GM19351 (cell line): Measurements from ENCODE around the gene MNX1.

Source experiments
- ATAC-seq: cut with Tn5 transposase; IDR thresholded peaks from one replicate; pipeline ENCODE4 v1.9.1; 2021; ENCODE audit warnings: mild to moderate bottlenecking, moderate library complexity; ENCODE audit not compliant: unreplicated experiment

MNX1 gene

DNA sequence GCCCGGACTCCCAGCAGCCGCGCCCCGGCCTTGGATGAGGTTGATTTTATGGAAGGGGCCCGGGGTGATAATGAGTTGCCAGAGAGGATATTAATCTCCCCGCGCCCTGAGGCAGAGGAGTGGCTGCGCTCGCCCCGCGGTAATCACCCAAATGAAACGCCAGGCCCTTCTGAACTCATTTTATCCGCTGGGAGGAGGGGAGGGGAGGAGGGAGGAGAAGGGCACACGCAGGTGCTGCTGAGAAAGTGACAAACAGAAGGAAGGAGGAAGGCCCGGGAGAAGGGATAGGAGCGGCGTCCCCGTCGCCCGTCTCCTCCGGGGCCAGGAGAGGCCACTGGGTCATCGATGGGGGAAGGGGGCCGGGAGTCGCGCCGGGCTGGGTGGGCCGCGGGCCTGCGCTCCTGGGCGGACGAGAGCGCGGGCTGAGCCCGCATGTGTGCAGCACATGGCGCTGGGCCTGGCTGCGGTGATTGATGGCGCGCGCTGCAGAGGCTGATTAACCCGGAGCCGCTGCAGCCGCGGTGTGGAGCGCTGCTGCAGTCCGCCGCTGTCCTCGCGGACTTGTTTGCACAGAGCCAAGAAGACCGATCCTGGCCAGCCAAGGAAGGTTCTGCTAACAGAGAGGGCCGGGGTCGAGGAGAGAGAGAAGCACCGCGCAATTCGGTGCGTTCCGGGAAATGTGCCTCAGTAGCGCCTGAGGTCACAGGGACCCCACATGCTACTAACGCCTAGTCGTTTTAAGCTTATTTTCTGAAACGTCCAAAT, 6.5 kb downstream of the MNX1 start:
- no peak for ATAC-seq

DNA sequence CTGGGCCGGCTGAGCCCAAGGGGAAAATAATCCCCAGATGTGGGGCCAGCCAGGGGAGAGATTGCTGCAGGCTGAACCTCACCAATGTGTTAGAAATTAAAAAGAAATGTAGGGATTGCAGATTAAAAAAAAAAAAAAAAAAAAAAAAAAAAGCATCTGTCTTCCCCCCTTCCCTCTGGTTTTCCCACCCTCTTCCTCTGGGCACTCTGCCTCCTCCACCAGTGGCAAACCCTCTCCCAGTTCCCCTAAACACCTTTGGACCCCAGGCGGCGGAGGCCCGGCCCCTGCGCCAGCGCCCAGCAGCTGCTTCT, 7.1 kb downstream of the MNX1 start:
- no peak for ATAC-seq

DNA sequence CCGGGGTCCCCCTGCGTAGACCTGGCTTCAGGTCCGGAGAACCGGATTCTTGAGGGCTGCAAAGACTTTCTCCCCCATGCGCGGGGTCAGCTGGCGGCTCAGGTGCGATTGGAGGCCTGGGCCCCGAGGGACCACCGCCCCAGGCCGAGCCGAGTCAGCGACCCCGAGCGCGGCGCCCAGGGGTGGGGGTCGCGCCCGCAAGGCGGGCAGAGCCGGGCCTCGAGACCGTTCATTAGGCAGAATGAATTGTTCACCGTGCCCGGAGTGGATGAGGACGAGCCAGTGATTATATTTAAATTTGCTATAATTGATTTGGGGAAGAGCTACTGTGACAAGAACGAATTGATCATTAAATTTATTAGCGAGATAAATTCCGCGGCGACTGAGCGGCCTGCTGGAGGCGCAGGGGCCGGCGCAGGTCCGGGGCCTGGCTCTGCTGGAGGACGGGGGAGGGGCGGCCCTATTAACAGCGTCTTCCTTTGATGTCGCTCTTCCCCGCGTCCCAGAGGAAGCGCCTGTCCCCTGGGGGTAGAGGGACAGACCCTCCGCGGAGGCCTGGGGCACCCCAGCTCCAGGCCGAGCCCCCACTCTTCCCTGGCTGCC, 7.5 kb downstream of the MNX1 start:
- no peak for ATAC-seq

DNA sequence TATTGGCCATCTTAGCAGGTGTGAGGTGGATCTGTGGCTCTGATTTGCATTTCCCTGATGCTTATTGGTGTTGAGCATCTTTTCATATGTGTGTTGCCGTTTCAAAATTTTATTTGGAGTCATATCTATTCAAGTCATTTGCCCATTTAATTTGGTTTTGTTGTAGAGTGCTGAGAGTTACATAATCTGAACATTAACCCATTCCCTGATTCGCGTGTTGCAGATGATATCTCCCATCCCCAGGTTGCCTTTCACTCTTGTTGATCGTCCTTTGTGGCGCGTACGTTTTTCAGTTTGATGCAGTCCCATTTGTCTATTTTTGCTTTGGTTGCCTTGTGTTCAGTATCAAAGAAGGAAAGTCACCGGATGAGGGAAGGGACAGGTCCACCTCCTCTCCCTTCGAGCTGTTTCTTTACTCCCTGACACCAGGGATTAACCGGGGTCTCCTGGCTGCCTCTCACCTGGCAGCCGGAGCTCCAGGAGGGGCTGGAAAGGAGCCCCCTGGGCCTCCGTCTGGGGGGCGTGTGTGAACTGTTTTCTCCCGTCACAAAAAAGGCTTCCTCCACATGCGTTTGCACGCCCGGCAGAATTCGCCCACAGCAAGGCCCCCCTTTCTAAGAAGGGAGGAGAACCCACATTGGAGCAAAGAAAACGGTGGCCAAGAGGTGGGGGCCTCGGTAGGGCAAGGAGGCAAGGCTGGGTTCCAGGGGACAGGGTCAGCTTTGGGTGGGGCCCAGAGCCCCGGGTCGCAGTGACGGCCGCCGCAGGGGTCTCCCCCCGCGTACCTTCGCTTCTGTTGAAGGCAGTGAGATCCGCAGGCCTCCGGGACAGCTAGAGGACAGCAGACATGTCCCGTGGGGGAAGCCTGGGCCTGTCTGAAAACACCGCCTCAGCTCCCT, 8.3 kb downstream of the MNX1 start:
- no peak for ATAC-seq

DNA sequence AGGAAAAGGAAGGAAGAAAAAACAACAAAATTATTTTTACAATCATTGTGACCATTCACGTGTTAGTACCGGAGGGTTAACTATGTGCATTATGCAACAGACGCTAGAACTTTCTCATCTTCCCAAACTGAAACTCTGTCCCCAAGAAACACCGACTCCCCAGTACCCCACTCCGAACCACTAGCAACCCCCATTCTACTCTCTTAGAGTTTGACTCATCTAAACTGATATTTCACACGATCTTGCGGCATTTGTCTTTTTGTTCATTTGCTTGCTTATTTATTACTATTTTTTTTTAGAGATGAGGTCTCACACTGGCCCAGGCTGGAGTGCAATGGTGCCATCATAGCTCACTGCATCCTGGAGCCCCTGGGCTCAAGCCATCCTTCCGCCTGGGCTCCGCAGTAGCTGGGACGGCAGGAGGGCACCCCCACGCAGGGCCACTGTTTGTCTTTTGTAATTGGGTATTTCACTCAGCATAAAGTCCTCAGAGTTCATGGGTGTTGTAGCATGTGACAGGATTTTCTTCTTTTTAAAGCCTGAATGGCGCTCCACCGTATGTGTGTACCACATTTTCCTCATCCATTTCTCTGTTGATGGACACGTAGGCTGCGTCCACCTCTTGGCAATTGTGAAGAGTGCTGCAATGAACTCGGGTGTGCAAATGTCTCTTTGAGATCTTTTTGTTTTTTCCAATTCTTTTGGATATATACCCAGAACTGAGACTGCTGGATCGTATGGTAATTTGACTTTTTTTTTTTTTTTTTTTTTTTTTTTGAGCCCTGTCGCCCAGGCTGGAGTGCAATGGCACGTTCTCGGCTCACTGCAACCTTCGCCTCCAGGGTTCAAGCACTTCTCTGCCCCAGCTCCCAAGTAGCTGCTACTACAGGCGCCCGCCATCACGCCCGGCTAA, 9.5 kb downstream of the MNX1 start:
- ATAC-seq, result no peak

DNA sequence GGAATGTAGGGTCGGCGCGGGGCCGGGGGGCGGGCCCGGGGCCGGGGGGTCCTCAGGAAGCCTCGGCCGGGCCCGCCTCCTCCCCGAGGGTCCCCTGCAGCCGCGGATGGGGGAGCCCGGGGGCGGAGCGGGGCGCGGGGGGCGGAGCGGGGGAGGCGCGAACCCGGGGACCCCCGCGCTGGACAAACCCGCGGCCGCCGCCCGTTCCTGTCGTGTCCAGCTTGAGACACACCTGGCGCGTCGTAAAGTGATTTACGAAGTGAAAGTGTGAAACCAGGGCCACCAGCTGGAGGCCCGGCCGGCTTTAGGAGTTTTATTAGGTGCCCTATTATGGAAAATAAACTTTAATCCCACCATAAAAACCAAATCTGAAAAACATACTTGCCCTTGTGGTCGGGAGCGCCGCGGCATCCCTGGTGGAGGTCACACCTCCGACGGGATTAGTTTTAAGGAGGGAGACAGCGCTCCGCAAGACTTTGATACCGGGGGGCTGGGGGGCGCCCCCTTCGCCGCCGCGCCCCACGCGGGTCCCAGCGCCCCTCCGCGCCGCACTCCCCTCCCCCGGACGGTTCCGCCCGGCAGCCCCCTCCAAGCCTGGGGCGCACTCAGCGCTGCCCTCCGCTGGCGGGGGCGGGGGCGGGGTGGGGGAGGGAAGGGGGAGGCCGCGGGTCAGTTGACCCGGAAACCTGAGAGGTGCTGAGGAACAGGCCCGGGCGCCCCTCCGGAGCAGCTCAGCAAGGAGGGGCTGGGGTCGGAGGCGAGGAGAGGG, 10.3 kb downstream of the MNX1 start:
- ATAC-seq, result no peak

DNA sequence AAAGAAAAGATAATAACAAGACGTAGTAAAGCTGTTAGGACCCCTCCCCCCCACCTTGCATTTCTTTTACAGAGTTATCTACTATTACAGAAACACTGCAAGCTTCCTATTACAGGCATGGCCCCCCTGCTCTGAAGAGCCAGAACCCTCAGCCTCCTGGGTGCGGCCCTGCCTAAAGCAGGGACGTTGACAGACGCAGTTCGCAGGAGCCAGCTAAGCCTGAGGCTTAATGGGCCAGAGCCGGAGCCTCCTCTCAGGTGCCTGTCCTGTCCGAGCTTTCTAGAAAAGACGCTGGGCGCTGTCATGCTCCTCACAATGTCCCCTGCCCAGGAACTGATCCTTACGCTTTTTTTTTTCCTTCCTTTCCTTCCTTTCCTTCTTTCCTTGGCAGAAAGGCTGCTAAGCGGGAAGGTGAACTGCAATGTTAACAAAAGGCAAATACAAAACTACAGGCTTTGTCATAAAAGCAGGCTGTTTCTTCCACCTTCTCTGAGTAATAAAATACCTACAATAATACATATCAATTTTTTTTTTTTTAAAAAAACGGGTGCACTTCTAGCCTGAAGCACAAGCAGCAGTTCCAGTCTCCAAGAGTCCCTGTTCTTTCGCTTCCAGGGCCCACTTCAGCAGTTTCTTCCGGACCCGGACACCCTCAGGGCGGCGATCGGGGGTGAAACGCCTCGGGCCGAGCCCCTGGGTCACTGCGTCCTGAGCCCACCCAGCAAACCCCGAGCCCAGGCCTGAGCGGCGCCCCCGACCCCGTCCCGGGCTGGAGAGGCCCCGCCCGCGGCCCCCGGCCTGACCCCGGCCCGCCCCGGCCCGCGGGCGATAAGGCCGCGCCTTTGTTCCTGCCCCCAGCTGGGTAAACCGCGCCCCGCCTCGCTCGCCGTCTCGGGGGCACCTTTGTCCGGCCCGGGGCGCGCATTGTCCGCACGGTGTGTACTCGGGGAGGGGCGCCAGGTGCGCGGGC, 11.2 kb downstream of the MNX1 start:
- ATAC-seq, result no peak

DNA sequence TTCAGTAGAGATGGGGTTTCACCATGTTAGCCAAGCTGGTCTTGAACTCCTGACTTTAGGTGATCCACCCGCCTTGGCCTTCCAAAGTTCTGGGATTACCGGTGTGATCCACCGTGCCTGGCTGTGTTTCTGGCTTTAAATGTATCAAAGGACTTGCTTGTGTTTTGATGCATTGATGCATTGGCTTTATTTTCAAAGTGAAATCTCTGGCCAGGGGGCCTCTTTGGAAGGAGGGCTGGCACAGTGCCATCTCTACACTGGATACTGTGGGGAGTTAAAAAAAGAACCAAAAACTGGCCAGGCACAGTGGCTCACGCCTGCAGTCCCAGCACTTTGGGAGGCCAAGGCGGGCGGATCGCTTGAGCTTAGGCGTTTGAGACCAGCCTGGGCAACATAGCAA, 16.0 kb downstream of the MNX1 start:
- ATAC-seq, result no peak

DNA sequence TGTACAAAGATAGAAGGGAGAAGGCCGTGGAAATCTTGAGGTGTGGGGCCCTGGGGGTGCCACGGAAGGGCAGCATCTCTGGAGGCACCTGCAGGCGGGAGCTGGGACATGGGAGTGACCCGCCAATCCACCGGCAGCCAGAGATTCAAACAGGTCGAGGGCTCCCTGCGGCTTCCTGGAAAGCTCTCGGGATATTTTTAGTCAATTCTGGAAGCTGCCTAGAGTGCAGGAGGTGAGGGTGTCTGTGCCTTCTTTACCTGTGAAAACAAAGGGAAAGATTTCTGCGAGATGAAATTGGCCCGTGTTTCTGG, 16.6 kb downstream of the MNX1 start:
- ATAC-seq, result no peak

DNA sequence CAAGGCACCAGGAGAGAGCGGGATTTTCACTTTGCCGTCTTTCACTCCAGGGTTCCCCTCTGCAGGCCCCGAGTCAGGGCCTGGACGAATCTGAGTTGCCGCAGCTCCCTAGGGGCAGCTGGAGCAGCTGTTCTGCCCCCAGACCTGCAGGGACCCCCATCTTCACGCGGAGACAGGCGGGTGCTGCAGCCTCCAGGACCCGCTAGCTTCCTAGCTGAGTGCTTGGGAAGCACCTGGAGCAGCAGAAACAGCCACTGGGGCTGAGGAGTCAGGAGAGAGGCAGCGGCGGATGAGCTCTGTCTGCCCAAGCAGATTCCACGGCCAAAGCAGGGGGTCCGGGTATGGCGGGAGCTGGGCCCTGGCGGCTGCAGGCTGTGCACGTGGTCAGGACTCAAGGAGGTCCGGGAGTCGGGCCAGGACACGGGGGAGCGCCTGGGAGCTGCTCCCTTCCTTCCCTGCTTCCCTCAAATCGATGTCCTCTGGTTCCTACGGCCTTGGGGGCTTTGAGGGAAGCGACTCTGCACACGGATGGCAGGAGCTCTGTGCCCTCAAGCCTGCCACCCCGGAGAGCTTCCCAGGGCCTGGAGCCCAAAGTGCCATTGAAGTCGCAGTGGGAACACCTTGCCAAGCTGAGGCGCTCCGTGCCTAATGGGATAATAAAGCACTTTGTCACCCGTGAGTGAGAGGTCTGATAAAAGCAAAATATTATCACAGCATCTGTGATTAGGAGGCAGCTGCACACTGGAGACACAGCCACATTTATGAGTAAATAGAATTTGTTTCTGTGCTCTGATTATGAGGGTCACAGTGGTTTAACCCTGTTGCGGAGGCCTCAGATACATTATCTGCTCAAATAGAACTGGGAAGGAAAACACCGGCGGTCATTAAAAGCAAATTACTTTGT, 17.2 kb downstream of the MNX1 start:
- no peak for ATAC-seq

DNA sequence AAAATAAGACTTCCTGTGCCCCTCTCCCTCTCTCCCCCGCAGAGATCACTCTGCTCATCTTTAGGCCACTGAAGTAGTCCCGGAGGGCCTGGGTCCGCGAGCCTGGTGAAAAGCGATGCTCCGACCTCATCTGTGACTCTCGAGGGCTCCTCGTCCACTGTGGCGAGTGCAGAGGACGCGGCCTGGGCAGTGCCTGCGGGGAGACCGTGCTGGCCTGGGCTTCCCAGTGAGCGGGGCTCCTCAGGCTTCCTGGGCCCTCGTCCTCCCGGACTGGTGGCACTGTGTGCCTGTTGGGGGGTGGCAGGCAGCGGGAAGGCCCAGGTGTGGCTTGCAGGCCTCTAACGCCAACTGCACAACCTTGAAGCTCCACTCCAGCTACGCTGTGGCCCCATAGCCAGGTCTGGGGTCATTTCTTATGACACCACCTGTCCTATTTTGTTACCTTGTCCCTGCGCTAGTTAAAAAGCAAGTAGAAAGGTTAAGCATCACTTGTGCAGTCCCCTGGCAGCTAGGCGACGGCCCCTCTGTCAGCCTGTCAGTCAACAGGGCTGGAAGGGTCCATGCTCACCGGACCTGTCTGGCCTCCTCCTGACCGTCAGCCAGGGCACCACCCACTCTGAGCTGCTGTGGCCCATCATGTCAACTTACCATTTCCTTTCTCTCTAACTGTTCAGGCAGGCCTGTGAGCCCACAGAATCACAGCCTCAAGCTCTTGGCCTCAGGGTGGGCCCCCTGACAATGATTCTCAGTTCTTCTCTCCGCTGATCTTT, 20.5 kb downstream of the MNX1 start:
- no peak for ATAC-seq

DNA sequence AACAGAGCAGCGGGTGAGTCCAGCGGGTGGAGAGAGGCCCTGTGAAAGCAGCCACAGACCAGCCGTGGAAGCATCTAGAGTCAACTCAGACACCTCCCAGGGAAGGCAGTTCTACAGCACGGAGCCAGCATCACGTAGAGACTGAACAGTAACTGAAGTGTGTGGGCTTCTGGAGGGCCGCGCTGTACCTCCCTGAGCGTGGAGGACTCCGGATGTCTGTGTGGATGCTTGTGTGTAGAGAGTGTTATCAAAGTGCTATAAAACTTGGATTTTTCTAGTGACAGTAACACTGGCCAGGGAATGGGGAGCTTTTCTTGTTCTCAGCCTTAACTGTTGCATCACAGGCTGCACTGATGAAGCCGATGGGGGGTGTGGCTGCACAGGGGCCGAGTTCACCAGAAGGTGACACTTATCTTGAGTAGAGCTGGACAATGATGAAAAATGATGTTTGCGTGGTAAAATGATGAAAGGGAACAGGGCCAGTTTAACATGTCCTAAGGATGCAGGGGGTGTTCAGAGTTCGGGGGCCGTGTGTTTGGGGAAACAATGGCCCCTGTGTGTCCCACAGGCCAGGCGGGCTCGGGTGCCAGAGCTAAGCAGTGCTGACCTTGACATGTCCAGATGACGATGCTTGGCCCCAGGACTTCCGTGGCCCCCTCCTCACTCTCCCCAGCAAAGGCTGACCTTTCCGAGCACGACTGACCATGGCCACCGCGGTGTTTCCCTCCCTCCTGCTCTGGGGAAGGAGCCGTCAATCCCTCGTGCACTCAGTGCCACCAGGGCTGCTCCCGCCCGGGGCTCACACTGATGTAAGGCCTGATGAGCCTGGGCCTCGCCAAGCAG, 21.9 kb downstream of the MNX1 start:
- no peak for ATAC-seq

DNA sequence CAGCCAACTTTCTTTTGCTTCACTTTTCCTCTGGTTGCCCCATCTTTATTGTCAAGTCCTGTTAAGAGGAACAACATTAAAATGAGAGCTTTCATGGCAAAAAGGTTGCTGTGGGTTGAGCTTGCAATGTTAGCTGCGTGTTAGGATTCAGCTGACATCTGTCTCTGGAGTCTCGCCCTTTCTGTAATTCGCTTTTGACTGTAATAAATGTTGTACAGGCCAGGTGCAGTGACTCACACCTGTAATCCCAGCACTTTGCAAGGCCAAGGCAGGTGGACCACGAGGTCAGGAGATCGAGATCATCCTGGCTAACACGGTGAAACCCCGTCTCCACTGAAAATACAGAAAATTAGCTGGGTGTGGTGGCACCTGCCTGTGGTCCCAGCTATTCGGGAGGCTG, 24.1 kb downstream of the MNX1 start:
- no peak for ATAC-seq

DNA sequence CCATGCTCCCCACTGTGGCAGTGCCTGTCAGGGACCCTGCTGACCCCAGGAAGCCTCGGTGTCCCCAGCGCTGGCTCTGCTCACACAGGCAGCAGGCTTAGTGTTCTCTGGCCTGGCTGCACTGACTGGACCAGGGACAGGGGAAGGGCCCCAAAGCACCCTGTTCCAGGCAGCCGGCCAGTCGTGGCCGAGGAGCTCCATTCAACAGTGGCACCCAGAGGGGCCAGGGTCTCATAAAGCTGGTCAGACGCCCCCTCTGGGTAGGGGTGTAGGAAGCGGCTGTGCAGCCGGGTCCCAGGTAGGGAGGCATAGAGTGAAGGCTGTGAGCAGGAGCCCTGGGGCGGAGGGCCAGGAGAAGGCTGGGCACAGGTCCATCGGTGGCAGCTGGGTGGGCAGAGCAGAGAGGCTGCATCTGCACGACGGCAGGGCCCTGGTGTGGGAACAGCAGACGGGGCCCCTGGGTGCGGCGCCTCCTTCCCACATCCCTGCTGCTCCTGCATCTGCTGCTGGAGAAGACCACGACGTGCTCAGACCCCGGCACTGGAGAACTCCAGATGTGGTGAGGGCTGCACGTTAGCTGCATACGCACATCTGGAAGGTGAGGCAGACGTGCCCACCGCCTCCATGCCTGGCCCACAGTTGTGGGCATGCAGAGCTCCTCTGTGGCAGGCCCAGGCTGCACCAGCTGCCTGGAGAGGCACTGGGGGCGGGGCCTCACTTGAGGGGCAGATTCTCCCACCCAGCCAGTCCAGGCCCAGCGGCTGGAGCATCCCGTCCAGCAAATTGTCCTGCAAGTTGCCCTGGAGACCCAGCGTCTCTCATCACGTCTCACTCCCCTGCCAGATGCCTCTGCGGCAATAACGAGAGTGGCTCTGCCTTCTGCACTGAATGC, 25.1 kb downstream of the MNX1 start:
- no peak for ATAC-seq

DNA sequence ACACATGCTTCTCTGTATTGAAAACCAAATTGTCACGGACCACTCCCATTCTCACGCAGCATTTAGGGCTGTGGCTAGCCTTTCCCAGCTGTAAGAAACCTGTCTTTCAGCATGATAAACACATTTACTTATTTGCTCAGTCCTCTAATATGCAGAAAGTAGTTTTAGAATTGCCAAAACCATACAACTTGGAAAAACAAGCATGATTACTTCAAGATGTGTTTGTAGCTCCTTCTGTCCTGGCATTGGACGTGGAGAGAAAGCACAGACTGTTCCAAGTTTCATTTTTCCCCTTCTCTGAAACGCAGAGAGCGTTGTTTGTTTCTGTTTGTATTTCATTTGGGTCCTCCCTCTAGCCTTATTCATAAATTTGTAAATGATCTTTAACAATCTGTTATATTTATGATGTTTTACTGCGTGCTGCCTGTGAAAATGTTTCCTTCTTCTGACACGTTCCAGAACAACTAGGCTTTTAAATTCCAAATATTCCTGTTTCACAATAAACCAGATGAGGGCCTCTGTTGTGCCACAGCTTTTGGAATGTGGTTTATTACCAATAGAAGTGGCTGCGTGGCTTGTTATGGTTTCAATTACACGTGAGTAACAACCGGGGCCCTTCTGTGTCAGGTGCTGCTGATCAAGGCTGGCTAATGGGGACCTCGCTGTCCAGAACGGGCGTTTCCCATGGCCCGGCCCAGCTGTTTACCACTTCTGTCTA, 26.1 kb downstream of the MNX1 start:
- no peak for ATAC-seq
